Peyer's patch (tissue), 4 donors: ENCODE results near the gene UCK2.

Experiments
- CTCF ChIP-seq, 6 experiments: fragments of 450-650 bp in 4 of 6; fragments of 200-600 bp in 2 of 6; sonication (generic) in 1 of 6; IDR thresholded peaks; one replicate each; pipeline ENCODE4 v1.5.1; 2017 to 2019; ENCODE audit warnings: antibody characterized with exemption in 6 of 6, mild to moderate bottlenecking in 3 of 6, moderate library complexity in 1 of 6
- POLR2A ChIP-seq, 2 donors: fragments of 450-650 bp; IDR thresholded peaks; one replicate each; pipeline ENCODE4 v1.5.1; 2017; ENCODE audit warnings: antibody characterized with exemption in 2 of 2, mild to moderate bottlenecking in 2 of 2, moderate library complexity in 2 of 2

GRCh38 chr1:165858364-165858823 is 31.0 kb downstream of the UCK2 start:
- TF ChIP-seq POLR2A (IDR thresholded peaks at IDR 0.05) (no peak), CTCF (IDR thresholded peaks at IDR 0.05) (no peak)
